PC-9 (cell line): ENCODE data around the gene DLG4. TPM values are rescaled to one million over a fixed set of nuclear protein-coding genes. Genes with fewer than 3 reads are reported as not detected.
A peak's percentile ranks its signal among the peaks of the same experiment; 100 is the strongest.

ENCODE experiments used
- BruUV-seq: library from RNA; stranded (reverse); fragments of 400-500 nt; replicated peaks from 2 replicates; lab custom pipeline; 2021; lab: Mats Ljungman, UMichigan
- CTCF ChIA-PET: fragments of 300-600 bp; sonication (Branson Sonifier 250); formaldehyde crosslinking; loops from one replicate; lab custom pipeline; 2022; ENCODE audit warnings: antibody characterized with exemption; lab: Charles Lee
- POLR2A ChIA-PET: fragments of 300-600 bp; sonication (Branson Sonifier 250); formaldehyde crosslinking; loops from one replicate; lab custom pipeline; 2022; ENCODE audit warnings: antibody characterized with exemption; ENCODE audit not compliant: unreplicated experiment; lab: Charles Lee
- DNase-seq, 2 experiments: peaks; one replicate each; pipeline versions ENCODE4 v3.0.0 to v3.0.0-alpha.2; 2015 to 2022; ENCODE audit warnings: mixed read lengths in 1 of 2
- H2AFZ ChIP-seq: fragments of 200-600 bp; sonication (generic); 2 replicates; pipeline ENCODE4 v1.8.1; 2017; ENCODE audit warnings: antibody characterized with exemption
- H3F3A ChIP-seq: fragments of 200-600 bp; sonication (generic); 2 replicates; pipeline ENCODE4 v1.8.1; 2017; ENCODE audit warnings: antibody characterized with exemption, mild to moderate bottlenecking, low read depth; ENCODE audit not compliant: insufficient read depth
- H3K27ac ChIP-seq: fragments of 200-600 bp; sonication (generic); 2 replicates; pipeline ENCODE4 v1.6.1; 2016; ENCODE audit warnings: mixed run types
- H3K27me3 ChIP-seq: fragments of 200-600 bp; sonication (generic); 2 replicates; pipeline ENCODE4 v1.6.1; 2016; ENCODE audit warnings: low read depth, mixed run types; ENCODE audit not compliant: insufficient read depth
- H3K36me3 ChIP-seq: fragments of 200-600 bp; sonication (generic); 2 replicates; pipeline ENCODE4 v1.6.1; 2016; ENCODE audit warnings: low read depth, mixed run types
- H3K4me1 ChIP-seq: fragments of 200-600 bp; sonication (generic); replicated peaks from 2 replicates; pipeline ENCODE4 v1.6.1; 2016; ENCODE audit warnings: mixed run types; ENCODE audit not compliant: insufficient read depth
- H3K4me2 ChIP-seq: fragments of 200-600 bp; sonication (generic); 2 replicates; pipeline ENCODE4 v1.6.1; 2017; ENCODE audit warnings: mixed run types
- H3K4me3 ChIP-seq: fragments of 200-600 bp; sonication (generic); 2 replicates; pipeline ENCODE4 v1.6.1; 2016; ENCODE audit warnings: mixed run types
- H3K79me2 ChIP-seq: fragments of 200-600 bp; sonication (generic); 2 replicates; pipeline ENCODE4 v1.6.1; 2017; ENCODE audit warnings: low read depth, mixed run types
- H3K9me2 ChIP-seq: fragments of 200-600 bp; sonication (generic); 2 replicates; pipeline ENCODE4 v1.8.1; 2017; ENCODE audit warnings: mild to moderate bottlenecking; ENCODE audit not compliant: insufficient read depth
- H3K9me3 ChIP-seq: fragments of 200-600 bp; sonication (generic); 2 replicates; pipeline ENCODE4 v1.8.1; 2016; ENCODE audit warnings: low read depth; ENCODE audit not compliant: insufficient read depth
- H4K20me1 ChIP-seq: fragments of 200-600 bp; sonication (generic); 2 replicates; pipeline ENCODE4 v1.8.1; 2017; ENCODE audit not compliant: insufficient read depth
- EZH2 ChIP-seq: fragments of 200-600 bp; sonication (generic); IDR thresholded peaks from 2 replicates; pipeline ENCODE4 v1.8.0; 2017; ENCODE audit warnings: antibody characterized with exemption, low read depth
- intact Hi-C: fragments of 100-400 bp; cut with micrococcal nuclease; formaldehyde crosslinking; loops from one replicate; pipeline ENCODE4 v1.10.0; 2022; ENCODE audit not compliant: unreplicated experiment
- total RNA-seq: library from RNA; stranded (reverse); gene quantifications from 2 replicates; pipeline ENCODE4 v1.2.3, GENCODE V29; 2021
- TF ChIP-seq, protein P1 (sequence below): fragments of 200-600 bp; sonication (generic); conservative IDR thresholded peaks from 2 replicates; pipeline ENCODE4 v1.6.1; 2017; ENCODE audit warnings: mixed run types, antibody characterized with exemption, mild to moderate bottlenecking, moderate library complexity

Gene DLG4
- total RNA-seq, 1 experiment from 2014 or later: 32.8 TPM

DNA sequence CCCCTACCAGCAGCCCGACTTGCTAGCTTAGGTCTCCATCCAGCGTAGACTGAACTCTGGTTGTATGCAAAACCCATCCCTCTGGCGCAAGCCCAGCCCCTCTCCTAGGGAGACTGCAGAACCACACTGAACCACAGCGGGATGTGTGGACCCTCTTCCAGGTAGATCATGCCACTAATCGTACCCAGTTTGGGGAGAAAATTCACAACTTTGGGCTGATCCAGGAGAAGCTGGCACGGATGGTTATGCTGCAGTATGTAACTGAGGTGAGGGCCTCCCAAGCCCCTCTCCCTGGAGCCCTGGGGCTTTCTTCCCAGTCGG, 3.3 kb upstream of the DLG4 start:
- intact Hi-C loops: loop anchor here (5.0 kb wide), 1 partner anchor 84 kb away; the partner anchor contains the start of gene EIF5A
- POLR2A ChIA-PET: interaction anchor here (0.5 kb wide), 1 partner anchor 661 kb away, joined by 3 read pairs; no protein-coding TSS in a partner anchor
- H4K20me1 ChIP-seq: peaks cover 36% of the 10 kb centered on the region
- no TSS peak for BruUV-seq
- H3K36me3 ChIP-seq: peaks cover 31% of the 10 kb centered on the region
- no peaks in the 10 kb centered on the region for H3K9me2 ChIP-seq
- no peaks in the 10 kb centered on the region for H3K9me3 ChIP-seq
- CTCF ChIA-PET: no interaction called here
- H3K79me2 ChIP-seq: peaks cover 34% of the 10 kb centered on the region
- no peak overlapping the region for H3K4me2 ChIP-seq
- H3K4me1 ChIP-seq: peaks cover 33% of the 10 kb centered on the region
- H2AFZ ChIP-seq: no peak overlapping the region
- no peak overlapping the region for H3K4me3 ChIP-seq
- no peaks in the 10 kb centered on the region for H3K27me3 ChIP-seq
- TF ChIP-seq, protein P1, sequence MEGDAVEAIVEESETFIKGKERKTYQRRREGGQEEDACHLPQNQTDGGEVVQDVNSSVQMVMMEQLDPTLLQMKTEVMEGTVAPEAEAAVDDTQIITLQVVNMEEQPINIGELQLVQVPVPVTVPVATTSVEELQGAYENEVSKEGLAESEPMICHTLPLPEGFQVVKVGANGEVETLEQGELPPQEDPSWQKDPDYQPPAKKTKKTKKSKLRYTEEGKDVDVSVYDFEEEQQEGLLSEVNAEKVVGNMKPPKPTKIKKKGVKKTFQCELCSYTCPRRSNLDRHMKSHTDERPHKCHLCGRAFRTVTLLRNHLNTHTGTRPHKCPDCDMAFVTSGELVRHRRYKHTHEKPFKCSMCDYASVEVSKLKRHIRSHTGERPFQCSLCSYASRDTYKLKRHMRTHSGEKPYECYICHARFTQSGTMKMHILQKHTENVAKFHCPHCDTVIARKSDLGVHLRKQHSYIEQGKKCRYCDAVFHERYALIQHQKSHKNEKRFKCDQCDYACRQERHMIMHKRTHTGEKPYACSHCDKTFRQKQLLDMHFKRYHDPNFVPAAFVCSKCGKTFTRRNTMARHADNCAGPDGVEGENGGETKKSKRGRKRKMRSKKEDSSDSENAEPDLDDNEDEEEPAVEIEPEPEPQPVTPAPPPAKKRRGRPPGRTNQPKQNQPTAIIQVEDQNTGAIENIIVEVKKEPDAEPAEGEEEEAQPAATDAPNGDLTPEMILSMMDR: no peak
- TF ChIP-seq EZH2: no peak
- DNase-seq: no peak
- H3F3A ChIP-seq: peaks cover 67% of the 10 kb centered on the region
- no peak overlapping the region for H3K27ac ChIP-seq

DNA sequence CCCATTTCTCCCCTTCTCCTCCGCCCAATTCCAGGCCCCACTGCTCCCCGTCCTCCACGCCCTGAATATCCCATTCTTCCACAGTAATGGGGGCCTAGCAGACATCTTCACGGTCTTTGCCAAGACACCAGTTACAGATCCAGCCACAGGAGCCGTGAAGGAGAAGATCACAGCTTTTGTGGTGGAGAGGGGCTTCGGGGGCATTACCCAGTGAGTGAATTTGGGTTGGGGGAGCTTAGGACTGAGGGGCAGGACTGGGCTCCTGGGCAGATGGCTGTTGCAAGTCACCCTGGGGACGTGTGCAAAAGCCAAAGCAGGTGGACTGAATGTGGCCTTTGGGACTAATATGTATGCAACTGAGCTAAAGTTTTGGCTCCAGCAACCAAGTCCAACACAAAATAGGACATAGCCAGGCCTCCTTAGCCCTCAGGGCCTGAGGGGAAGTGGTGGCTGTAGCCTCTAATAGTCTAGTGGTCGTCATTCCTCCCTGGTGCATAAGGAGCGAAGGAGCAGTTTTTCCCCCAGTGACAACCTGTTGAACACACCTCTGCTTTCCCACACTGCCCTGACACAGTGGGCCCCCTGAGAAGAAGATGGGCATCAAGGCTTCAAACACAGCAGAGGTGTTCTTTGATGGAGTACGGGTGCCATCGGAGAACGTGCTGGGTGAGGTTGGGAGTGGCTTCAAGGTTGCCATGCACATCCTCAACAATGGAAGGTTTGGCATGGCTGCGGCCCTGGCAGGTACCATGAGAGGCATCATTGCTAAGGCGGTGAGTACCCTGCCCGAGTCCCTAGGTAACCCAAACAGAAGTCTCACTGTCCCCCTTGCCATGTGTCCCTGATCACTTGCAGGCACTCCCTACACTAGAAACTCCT, 2.7 kb upstream of the DLG4 start:
- BruUV-seq: no TSS peak
- H3K27ac ChIP-seq: peak overlapping the region; percentile 98
- ChIA-PET POLR2A (interaction anchor here (0.5 kb wide), 1 partner anchor 662 kb away, joined by 3 read pairs; no protein-coding TSS in a partner anchor), CTCF (no interaction called here)
- TF ChIP-seq EZH2: no peak
- TF ChIP-seq, protein P1: no peak
- peaks cover 33% of the 10 kb centered on the region for H3K4me1 ChIP-seq
- peaks cover 36% of the 10 kb centered on the region for H4K20me1 ChIP-seq
- H3K27me3 ChIP-seq: no peaks in the 10 kb centered on the region
- no peak for DNase-seq
- peaks cover 67% of the 10 kb centered on the region for H3F3A ChIP-seq
- no peak overlapping the region for H2AFZ ChIP-seq
- peaks cover 34% of the 10 kb centered on the region for H3K79me2 ChIP-seq
- H3K36me3 ChIP-seq: peaks cover 31% of the 10 kb centered on the region
- no peaks in the 10 kb centered on the region for H3K9me3 ChIP-seq
- peak overlapping the region; percentile 77; the same call in 1 of the 2 replicates for H3K4me3 ChIP-seq
- H3K4me2 ChIP-seq: peak overlapping the region; percentile 89
- no peaks in the 10 kb centered on the region for H3K9me2 ChIP-seq
- intact Hi-C loops: loop anchor here (5.0 kb wide), 1 partner anchor 85 kb away; the partner anchor contains the start of gene EIF5A

DNA sequence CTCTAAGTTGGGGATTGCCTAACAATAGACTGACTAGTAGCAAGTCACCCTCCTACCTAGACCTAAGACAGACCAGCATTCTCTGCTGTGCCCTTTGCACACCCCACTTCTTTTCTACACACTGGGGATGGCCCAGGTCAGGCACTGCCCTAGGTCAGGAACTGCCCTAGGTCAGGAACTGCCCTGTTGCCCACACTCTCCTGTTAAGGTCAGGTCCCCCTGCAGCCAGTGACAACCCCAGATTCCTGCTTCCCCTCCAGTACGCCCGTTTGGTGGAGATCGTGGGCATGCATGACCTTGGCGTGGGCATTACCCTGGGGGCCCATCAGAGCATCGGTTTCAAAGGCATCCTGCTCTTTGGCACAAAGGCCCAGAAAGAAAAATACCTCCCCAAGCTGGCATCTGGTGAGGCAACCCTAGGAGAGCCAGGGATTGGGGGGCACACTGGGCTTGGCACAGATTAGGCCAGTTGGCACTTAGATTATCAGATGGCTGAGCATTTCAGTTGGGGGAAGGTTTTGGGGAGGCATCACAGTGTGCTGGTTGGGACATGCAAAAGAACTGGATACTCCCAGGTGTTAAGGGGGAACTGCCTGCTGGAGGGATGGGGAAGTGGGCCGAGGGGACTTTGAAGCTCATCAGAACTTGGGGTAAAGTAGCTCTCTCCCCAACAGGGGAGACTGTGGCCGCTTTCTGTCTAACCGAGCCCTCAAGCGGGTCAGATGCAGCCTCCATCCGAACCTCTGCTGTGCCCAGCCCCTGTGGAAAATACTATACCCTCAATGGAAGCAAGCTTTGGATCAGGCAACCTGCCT, 1.8 kb upstream of the DLG4 start:
- peaks cover 34% of the 10 kb centered on the region for H3K79me2 ChIP-seq
- H3K4me1 ChIP-seq: peaks cover 33% of the 10 kb centered on the region
- no TSS peak for BruUV-seq
- DNase-seq: no peak
- no peaks in the 10 kb centered on the region for H3K9me2 ChIP-seq
- no peaks in the 10 kb centered on the region for H3K9me3 ChIP-seq
- peak overlapping the region; percentile 98 for H3K27ac ChIP-seq
- no peak for TF ChIP-seq EZH2
- TF ChIP-seq, protein P1: no peak
- H3K36me3 ChIP-seq: peaks cover 31% of the 10 kb centered on the region
- peaks cover 59% of the 10 kb centered on the region for H3F3A ChIP-seq
- H2AFZ ChIP-seq: no peak overlapping the region
- H4K20me1 ChIP-seq: peaks cover 36% of the 10 kb centered on the region
- H3K27me3 ChIP-seq: no peaks in the 10 kb centered on the region
- H3K4me2 ChIP-seq: peak overlapping the region; percentile 89
- ChIA-PET POLR2A (interaction anchor here (0.5 to 1.1 kb wide), 4 partner anchors 20 to 352 kb away, joined by 3 to 5 read pairs (median 4); partner anchors contain the start of gene GABARAP), CTCF (interaction anchor here (0.5 to 1.1 kb wide), 3 partner anchors 18 to 179 kb away, joined by 4 to 13 read pairs (median 4); partner anchors contain the start of gene PHF23)
- peak overlapping the region; percentile 77 for H3K4me3 ChIP-seq
- intact Hi-C loops: loop anchor here (5.0 kb wide), 1 partner anchor 86 kb away; the partner anchor contains the start of gene EIF5A
